ENCODE results near the gene DUSP2.

DNA sequence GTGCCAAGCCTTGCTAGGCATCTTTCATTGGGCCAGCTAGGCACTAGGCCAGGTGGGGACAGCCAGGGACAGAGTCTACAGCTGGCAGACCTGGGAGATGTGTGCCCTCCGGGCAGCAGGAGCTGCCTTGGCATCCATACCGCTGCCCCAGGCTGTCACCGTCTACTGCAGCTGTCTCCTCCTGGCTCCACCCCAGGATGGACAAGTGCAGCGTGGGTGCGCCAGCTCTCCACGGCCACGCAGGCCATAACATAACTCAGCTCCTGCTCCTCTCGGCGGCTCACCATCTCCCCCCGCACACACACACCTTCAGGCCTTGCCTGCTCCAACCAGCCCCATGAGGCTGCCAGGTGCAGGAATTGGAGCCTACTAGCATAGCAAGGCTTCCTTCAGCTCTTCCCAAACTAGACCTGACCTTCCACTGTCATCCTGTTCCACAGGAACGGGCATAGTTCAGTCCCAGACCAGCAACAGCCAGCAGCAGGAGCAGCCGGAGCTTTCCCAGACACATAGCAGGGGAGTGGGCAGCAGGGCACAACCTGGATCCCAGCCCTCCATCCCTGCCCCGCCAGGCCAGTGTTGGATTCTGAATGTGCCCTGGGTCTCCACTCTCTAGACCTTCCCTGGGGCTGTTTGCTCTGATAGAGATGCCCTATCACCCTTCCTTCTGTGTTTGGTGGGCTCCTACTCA, 26.4 kb downstream of the DUSP2 start:
- TF ChIP-seq, protein P1, sequence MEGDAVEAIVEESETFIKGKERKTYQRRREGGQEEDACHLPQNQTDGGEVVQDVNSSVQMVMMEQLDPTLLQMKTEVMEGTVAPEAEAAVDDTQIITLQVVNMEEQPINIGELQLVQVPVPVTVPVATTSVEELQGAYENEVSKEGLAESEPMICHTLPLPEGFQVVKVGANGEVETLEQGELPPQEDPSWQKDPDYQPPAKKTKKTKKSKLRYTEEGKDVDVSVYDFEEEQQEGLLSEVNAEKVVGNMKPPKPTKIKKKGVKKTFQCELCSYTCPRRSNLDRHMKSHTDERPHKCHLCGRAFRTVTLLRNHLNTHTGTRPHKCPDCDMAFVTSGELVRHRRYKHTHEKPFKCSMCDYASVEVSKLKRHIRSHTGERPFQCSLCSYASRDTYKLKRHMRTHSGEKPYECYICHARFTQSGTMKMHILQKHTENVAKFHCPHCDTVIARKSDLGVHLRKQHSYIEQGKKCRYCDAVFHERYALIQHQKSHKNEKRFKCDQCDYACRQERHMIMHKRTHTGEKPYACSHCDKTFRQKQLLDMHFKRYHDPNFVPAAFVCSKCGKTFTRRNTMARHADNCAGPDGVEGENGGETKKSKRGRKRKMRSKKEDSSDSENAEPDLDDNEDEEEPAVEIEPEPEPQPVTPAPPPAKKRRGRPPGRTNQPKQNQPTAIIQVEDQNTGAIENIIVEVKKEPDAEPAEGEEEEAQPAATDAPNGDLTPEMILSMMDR (IDR thresholded peaks at IDR 0.05) = no peak
- TF ChIP-seq POLR2A (IDR thresholded peaks at IDR 0.05) = no peak
- no peak for TF ChIP-seq POLR2AphosphoS5 (IDR thresholded peaks at IDR 0.05)
